SK-N-SH (cell line): ENCODE data around the gene FDXR. TPM values are rescaled to one million over a fixed set of nuclear protein-coding genes. Genes with fewer than 3 reads are reported as not detected.

Experiments used
- CTCF ChIA-PET: fragments of 300-600, 350-600 bp; formaldehyde crosslinking; extraction: SDS; loops from one replicate; lab custom pipeline; 2021; lab: Yijun Ruan, JAX
- POLR2A ChIA-PET: fragments of 350-600 bp; sonication (Branson Sonifier 250); formaldehyde crosslinking; extraction: SDS; loops from one replicate; lab custom pipeline; 2020; ENCODE audit warnings: antibody characterized with exemption, inconsistent platforms; lab: Yijun Ruan, JAX
- DNase-seq: peaks from one replicate; pipeline ENCODE4 v3.0.0; 2012
- H2AFZ ChIP-seq: fragments of 200-600 bp; sonication (generic); 2 replicates; pipeline ENCODE4 v1.8.1; 2016; ENCODE audit warnings: antibody characterized with exemption, mild to moderate bottlenecking, low read depth
- H3F3A ChIP-seq: fragments of 200-600 bp; sonication (generic); replicated peaks from 2 replicates; pipeline ENCODE3; 2016; ENCODE audit warnings: antibody characterized with exemption, mild to moderate bottlenecking; ENCODE audit not compliant: insufficient read depth
- H3K27ac ChIP-seq, 2 experiments: fragments of 200-500 bp in 1 of 2; fragments of 200-600 bp in 1 of 2; sonication (Bioruptor generic) in 1 of 2; sonication (generic), shearing (Covaris generic) in 1 of 2; 2 replicates each; pipeline versions ENCODE4 v1.5.1 to v1.6.1; 2014 to 2016; ENCODE audit warnings: low read depth in 2 of 2, inconsistent platforms in 1 of 2, low read length in 1 of 2, mild to moderate bottlenecking in 1 of 2, mixed read lengths in 1 of 2
- H3K27me3 ChIP-seq: fragments of 200-600 bp; sonication (generic), shearing (Covaris generic); 2 replicates; pipeline ENCODE4 v1.6.1; 2016; ENCODE audit warnings: mixed run types; ENCODE audit not compliant: insufficient read depth
- H3K36me3 ChIP-seq, 2 experiments: fragments of 200-500 bp in 1 of 2; fragments of 200-600 bp in 1 of 2; sonication (Bioruptor generic) in 1 of 2; sonication (generic) in 1 of 2; replicated peaks in 1 of 2; 2 replicates each; pipeline versions ENCODE3 to v1.5.1; 2014 to 2016; ENCODE audit warnings: low read length in 1 of 2, mild to moderate bottlenecking in 1 of 2; ENCODE audit not compliant: insufficient read depth in 2 of 2, control insufficient read depth in 1 of 2
- H3K4me1 ChIP-seq, 2 experiments: fragments of 200-500 bp in 1 of 2; fragments of 200-600 bp in 1 of 2; sonication (Bioruptor generic) in 1 of 2; sonication (generic), shearing (Covaris generic) in 1 of 2; 2 replicates each; pipeline versions ENCODE4 v1.5.1 to v1.6.1; 2014 to 2016; ENCODE audit warnings: low read depth in 1 of 2, low read length in 1 of 2, mixed run types in 1 of 2; ENCODE audit not compliant: insufficient read depth in 2 of 2, control insufficient read depth in 1 of 2
- H3K4me2 ChIP-seq: fragments of 200-600 bp; sonication (generic), shearing (Covaris generic); 2 replicates; pipeline ENCODE4 v1.6.1; 2017; ENCODE audit warnings: mixed run types
- H3K4me3 ChIP-seq, 2 experiments: fragments of 200-500 bp in 1 of 2; fragments of 200-600 bp in 1 of 2; sonication (Bioruptor generic) in 1 of 2; sonication (generic), shearing (Covaris generic) in 1 of 2; 2 replicates each; pipeline versions ENCODE4 v1.5.1 to v1.8.1; 2014 to 2016; ENCODE audit warnings: low read depth in 2 of 2, inconsistent platforms in 1 of 2, low read length in 1 of 2, mild to moderate bottlenecking in 1 of 2, mixed read lengths in 1 of 2, moderate library complexity in 1 of 2
- H3K79me2 ChIP-seq: fragments of 200-600 bp; sonication (generic); 2 replicates; pipeline ENCODE4 v1.8.1; 2017; ENCODE audit warnings: mild to moderate bottlenecking; ENCODE audit not compliant: insufficient read depth
- H3K9ac ChIP-seq: fragments of 200-600 bp; sonication (generic); 2 replicates; pipeline ENCODE4 v1.6.1; 2017; ENCODE audit warnings: mixed run types
- H3K9me2 ChIP-seq: fragments of 200-600 bp; sonication (generic); 2 replicates; pipeline ENCODE4 v1.6.1; 2017; ENCODE audit warnings: mixed run types
- H3K9me3 ChIP-seq: fragments of 200-600 bp; sonication (generic); 2 replicates; pipeline ENCODE4 v1.6.1; 2017; ENCODE audit warnings: mixed run types, mild to moderate bottlenecking, moderate library complexity
- H4K20me1 ChIP-seq: fragments of 200-600 bp; sonication (generic); 2 replicates; pipeline ENCODE4 v1.6.1; 2017; ENCODE audit warnings: mild to moderate bottlenecking, mixed run types; ENCODE audit not compliant: insufficient read depth
- CTCF ChIP-seq: fragments of 200-600 bp; sonication (generic); IDR thresholded peaks from 2 replicates; pipeline ENCODE4 v1.6.1; 2017; ENCODE audit warnings: antibody characterized with exemption, mild to moderate bottlenecking, moderate library complexity
- EP300 ChIP-seq, 2 experiments: IDR thresholded peaks; 2 replicates each; pipeline versions ENCODE4 v1.4.0 to v1.6.1; 2012; ENCODE audit warnings: borderline replicate concordance in 1 of 2, low read depth in 1 of 2, low read length in 1 of 2
- EZH2phosphoT487 ChIP-seq: fragments of 200-600 bp; sonication (generic); IDR thresholded peaks from 2 replicates; pipeline ENCODE4 v1.6.1; 2017; ENCODE audit warnings: low read depth, mixed run types, mild to moderate bottlenecking, antibody characterized with exemption, moderate library complexity, borderline replicate concordance
- JUND ChIP-seq: IDR thresholded peaks from 2 replicates; pipeline ENCODE4 v1.4.0; 2012
- MXI1 ChIP-seq: IDR thresholded peaks from 2 replicates; pipeline ENCODE4 v1.6.1; 2012; ENCODE audit warnings: mild to moderate bottlenecking, low read depth, low read length, improper control_type of control experiment
- POLR2AphosphoS5 ChIP-seq: IDR thresholded peaks from 2 replicates; pipeline ENCODE4 v1.6.1; 2012; ENCODE audit warnings: low read depth, low read length
- SMC3 ChIP-seq: IDR thresholded peaks from 2 replicates; pipeline ENCODE4 v1.6.1; 2012; ENCODE audit warnings: low read depth, low read length, improper control_type of control experiment
- TAF1 ChIP-seq: IDR thresholded peaks from 2 replicates; pipeline ENCODE4 v1.6.1; 2012; ENCODE audit warnings: low read depth, mild to moderate bottlenecking, low read length, moderate library complexity, borderline replicate concordance
- TCF12 ChIP-seq: IDR thresholded peaks from 2 replicates; pipeline ENCODE4 v1.4.0; 2012
- YY1 ChIP-seq: IDR thresholded peaks from 2 replicates; pipeline ENCODE4 v1.4.0; 2012; ENCODE audit warnings: low read depth, mild to moderate bottlenecking
- WGBS: methylation state at CpG from one replicate; pipeline ENCODE4 v1.1.6; 2017; ENCODE audit warnings: low lambda C conversion rate; 5-methylcytosine and 5-hydroxymethylcytosine counted together
- polyA plus RNA-seq, 3 experiments: library from polyadenylated mRNA; depleted of rRNA; stranded (reverse); fragments of >200 nt; gene quantifications; 2 replicates each; pipeline ENCODE4 v1.2.3, GENCODE V29; 2012

Gene FDXR
- polyA plus RNA-seq, 1 of the 3 experiments (the other 2 are of a cell fraction), result 86.7 TPM

- H3K4me1 ChIP-seq, result peaks cover 0 to 10% of the 10 kb centered on the region in 2 experiments; a peak in 2 of 4 replicates
- peaks cover 28% of the 10 kb centered on the region for H4K20me1 ChIP-seq
- H3F3A ChIP-seq, result no peaks in the 10 kb centered on the region
- ChIA-PET CTCF (interaction anchor here (0.8 to 98.1 kb wide), 10 partner anchors 0 to 411 kb away, joined by 3 to 3869 read pairs (median 10); partner anchors contain the start of genes FDXR, GRIN2C, NAT9 and NHERF1), POLR2A (interaction anchor here (1.0 kb wide), 1 partner anchor 13 kb away, joined by 4 read pairs; the partner anchor contains the start of gene FDXR)
- H3K4me2 ChIP-seq, result peak within 1 kb of the TSS; percentile 76; the same call in 1 of the 2 replicates
- H3K27me3 ChIP-seq, result peaks cover 46% of the 10 kb centered on the region
- H3K9me2 ChIP-seq, result no peaks in the 10 kb centered on the region
- no peak within 1 kb of the TSS for H3K9ac ChIP-seq
- no peaks in the 10 kb centered on the region for H3K79me2 ChIP-seq
- H3K27ac ChIP-seq, result no peak within 1 kb of the TSS
- no peak within 1 kb of the TSS for H2AFZ ChIP-seq
- peak; percentile 32 for TF ChIP-seq SMC3
- no peak; a peak in 1 of 4 replicates for TF ChIP-seq EP300 (IDR thresholded peaks at IDR 0.05; ENCODE audit: borderline replicate concordance in 1 of 2, low read depth in 1 of 2, low read length in 1 of 2)
- TF ChIP-seq CTCF, result peak; percentile 54
- TF ChIP-seq JUND, result no peak
- TF ChIP-seq YY1, result no peak
- 0 out of 2 replicates have a peak, but pooled peaks have one; percentile 78 for TF ChIP-seq EZH2phosphoT487
- H3K9me3 ChIP-seq, result no peaks in the 10 kb centered on the region
- peak within 1 kb of the TSS; percentile 45 to 55 for H3K4me3 ChIP-seq
- H3K36me3 ChIP-seq, result peaks cover 7 to 15% of the 10 kb centered on the region in 2 experiments
- DNase-seq, result peak; percentile 93
- WGBS, result 4% methylated on average over 37 of the region's 72 CpGs
These were observed 13.2 kb downstream of the FDXR start, which contains the start of gene GRIN2C for GRCh38 chr17:74859459-74860228. Gene GRIN2C, minus strand, starts transcription at chr17:74859885. Its CDS starts 4,793 bp downstream, at chr17:74855092.

- H3K9ac ChIP-seq, result no peak overlapping the region
- no peaks in the 10 kb centered on the region for H3K79me2 ChIP-seq
- peaks cover 23% of the 10 kb centered on the region for H4K20me1 ChIP-seq
- CTCF ChIA-PET, result interaction anchor here (0.8 to 98.1 kb wide), 11 partner anchors 1 to 293 kb away, joined by 3 to 3869 read pairs (median 10); partner anchors contain the start of genes FDXR, GRIN2C, NAT9 and NHERF1
- H3K36me3 ChIP-seq, result peaks cover 6 to 13% of the 10 kb centered on the region in 2 experiments
- H3K4me3 ChIP-seq, result no peak overlapping the region
- H3K4me1 ChIP-seq, result peaks cover 0 to 10% of the 10 kb centered on the region in 2 experiments; a peak in 2 of 4 replicates
- H3F3A ChIP-seq, result no peaks in the 10 kb centered on the region
- WGBS, result 62% methylated on average over 12 of the region's 12 CpGs
- POLR2A ChIA-PET, result no interaction called here
- no peak overlapping the region for H2AFZ ChIP-seq
- no peaks in the 10 kb centered on the region for H3K9me2 ChIP-seq
- H3K4me2 ChIP-seq, result no peak overlapping the region
- no peak overlapping the region for H3K27ac ChIP-seq
- H3K9me3 ChIP-seq, result no peaks in the 10 kb centered on the region
- no peak for DNase-seq
- TF ChIP-seq POLR2AphosphoS5 (no peak), TAF1 (no peak), MXI1 (no peak), SMC3 (no peak), TCF12 (no peak)
- H3K27me3 ChIP-seq, result peaks cover 46% of the 10 kb centered on the region
These were observed 13.9 kb downstream of the FDXR start for GRCh38 chr17:74858672-74859458.
